HCT116 (cell line): Measurements from ENCODE around the gene ZNF600. TPM values are rescaled to one million over a fixed set of nuclear protein-coding genes. Genes with fewer than 3 reads are reported as not detected.

Experiments
- ATAC-seq: fragments of 200-7000 bp; cut with Tn5 transposase; 2 replicates; pipeline ENCODE4 v1.9.1; 2020; ENCODE audit warnings: mild to moderate bottlenecking, moderate library complexity
- BruUV-seq: library from RNA; stranded (reverse); fragments of 400-500 nt; replicated peaks from 2 replicates; lab custom pipeline; 2021; lab: Mats Ljungman, UMichigan
- CTCF ChIA-PET: fragments of 300-600 bp; sonication (Branson Sonifier 250); formaldehyde crosslinking; loops from one replicate; lab custom pipeline; 2021; ENCODE audit warnings: antibody characterized with exemption; lab: Charles Lee
- POLR2A ChIA-PET: fragments of 300-600, 350-600 bp; sonication (Branson Sonifier 250); formaldehyde crosslinking; loops from one replicate; lab custom pipeline; 2021; ENCODE audit warnings: antibody characterized with exemption; lab: Charles Lee
- RAD21 ChIA-PET, 2 experiments: fragments of 300-600 bp; sonication (Branson Sonifier 250); formaldehyde crosslinking; loops; one replicate each; lab custom pipeline; 2023; ENCODE audit warnings: low total read pairs in 2 of 2; ENCODE audit not compliant: uncharacterized antibody in 2 of 2, unreplicated experiment in 2 of 2, low non-redundant PET in 1 of 2; lab: Charles Lee
- DNase-seq: peaks from one replicate; pipeline ENCODE4 v3.0.0-alpha.2; 2010; ENCODE audit warnings: low read depth, low spot score
- H2AFZ ChIP-seq: fragments of 200-600 bp; shearing (Covaris generic), sonication (generic); 2 replicates; pipeline ENCODE4 v1.6.1; 2017; ENCODE audit warnings: low read depth, mixed run types, mixed read lengths, antibody characterized with exemption, low read length; ENCODE audit not compliant: poor library complexity, severe bottlenecking
- H3K27ac ChIP-seq: 2 replicates; pipeline ENCODE4 v1.5.1; 2012; ENCODE audit warnings: low read depth, low read length
- H3K27me3 ChIP-seq: fragments of 200-600 bp; sonication (generic); 2 replicates; pipeline ENCODE4 v1.6.1; 2016; ENCODE audit warnings: mixed run types, low read length, mixed read lengths; ENCODE audit not compliant: insufficient read depth
- H3K36me3 ChIP-seq, 2 experiments: fragments of 200-500 bp in 1 of 2; fragments of 200-600 bp in 1 of 2; sonication (Bioruptor generic) in 1 of 2; sonication (generic) in 1 of 2; 2 replicates each; pipeline versions ENCODE4 v1.5.1 to v1.6.1; 2014 to 2016; ENCODE audit warnings: low read length in 2 of 2, inconsistent platforms in 1 of 2, mixed read lengths in 1 of 2, mixed run types in 1 of 2; ENCODE audit not compliant: insufficient read depth in 2 of 2, control insufficient read depth in 1 of 2
- H3K4me1 ChIP-seq, 2 experiments: fragments of 200-600 bp in 1 of 2; sonication (generic) in 1 of 2; 2 replicates each; pipeline versions ENCODE4 v1.5.1 to v1.6.1; 2012 to 2017; ENCODE audit warnings: low read length in 2 of 2, inconsistent platforms in 1 of 2, mild to moderate bottlenecking in 1 of 2, mixed read lengths in 1 of 2, mixed run types in 1 of 2, moderate library complexity in 1 of 2; ENCODE audit not compliant: insufficient read depth in 2 of 2, control insufficient read depth in 1 of 2
- H3K4me2 ChIP-seq: fragments of 200-600 bp; sonication (generic); 2 replicates; pipeline ENCODE4 v1.6.1; 2017; ENCODE audit warnings: mixed run types, low read length, mixed read lengths
- H3K4me3 ChIP-seq, 2 experiments: fragments of 200-600 bp in 1 of 2; sonication (generic) in 1 of 2; replicated peaks in 1 of 2; 2 replicates each; pipeline ENCODE4 v1.5.1; 2011 to 2016; ENCODE audit warnings: low read length in 2 of 2, control low read depth in 1 of 2, low read depth in 1 of 2, mild to moderate bottlenecking in 1 of 2, mixed read lengths in 1 of 2, mixed run types in 1 of 2
- H3K79me2 ChIP-seq: fragments of 200-600 bp; sonication (generic); 2 replicates; pipeline ENCODE4 v1.6.1; 2017; ENCODE audit warnings: mild to moderate bottlenecking, mixed run types, low read length, moderate library complexity, mixed read lengths; ENCODE audit not compliant: insufficient read depth
- H3K9ac ChIP-seq: fragments of 200-600 bp; sonication (generic); 2 replicates; pipeline ENCODE4 v1.6.1; 2016; ENCODE audit warnings: low read length, mixed read lengths
- H3K9me2 ChIP-seq: fragments of 200-600 bp; sonication (generic), shearing (Covaris generic); 2 replicates; pipeline ENCODE4 v1.6.1; 2017; ENCODE audit warnings: mixed run types, mild to moderate bottlenecking, moderate library complexity; ENCODE audit not compliant: insufficient read depth
- H3K9me3 ChIP-seq, 2 experiments: fragments of 200-500 bp in 1 of 2; fragments of 200-600 bp in 1 of 2; sonication (Bioruptor generic) in 1 of 2; sonication (generic) in 1 of 2; 2 replicates each; pipeline ENCODE4 v1.6.1; 2014 to 2017; ENCODE audit warnings: low read length in 2 of 2, mixed read lengths in 2 of 2, inconsistent platforms in 1 of 2, low read depth in 1 of 2, mild to moderate bottlenecking in 1 of 2, mixed run types in 1 of 2, moderate library complexity in 1 of 2; ENCODE audit not compliant: control insufficient read depth in 1 of 2, insufficient read depth in 1 of 2
- H4K20me1 ChIP-seq: fragments of 200-600 bp; sonication (generic), shearing (Covaris generic); 2 replicates; pipeline ENCODE4 v1.6.1; 2017; ENCODE audit warnings: mixed run types, mild to moderate bottlenecking, moderate library complexity; ENCODE audit not compliant: insufficient read depth
- CEBPB ChIP-seq: IDR thresholded peaks from 2 replicates; pipeline ENCODE4 v1.6.1; 2012; ENCODE audit warnings: low read depth
- EGR1 ChIP-seq: IDR thresholded peaks from 2 replicates; pipeline ENCODE4 v1.6.1; 2012; ENCODE audit warnings: low read depth
- ELF1 ChIP-seq: IDR thresholded peaks from 2 replicates; pipeline ENCODE4 v1.6.1; 2012; ENCODE audit warnings: low read depth, borderline replicate concordance
- FOSL1 ChIP-seq: IDR thresholded peaks from 2 replicates; pipeline ENCODE4 v1.6.1; 2012; ENCODE audit warnings: low read depth
- JUND ChIP-seq: IDR thresholded peaks from 2 replicates; pipeline ENCODE4 v1.6.1; 2012
- POLR2A ChIP-seq: IDR thresholded peaks from 2 replicates; pipeline ENCODE4 v1.7.0; 2011; ENCODE audit warnings: borderline replicate concordance; ENCODE audit not compliant: insufficient read depth, insufficient read length; ENCODE audit errors: extremely low read depth
- POLR2AphosphoS5 ChIP-seq: IDR thresholded peaks from 2 replicates; pipeline ENCODE4 v1.6.1; 2011; ENCODE audit warnings: mild to moderate bottlenecking, low read depth, low read length, moderate library complexity
- RAD21 ChIP-seq: IDR thresholded peaks from 2 replicates; pipeline ENCODE4 v1.6.1; 2012; ENCODE audit warnings: low read depth, mild to moderate bottlenecking
- SRF ChIP-seq: IDR thresholded peaks from 2 replicates; pipeline ENCODE4 v1.6.1; 2012; ENCODE audit warnings: low read depth
- TCF7L2 ChIP-seq: IDR thresholded peaks from 2 replicates; pipeline ENCODE4 v1.7.0; 2011; ENCODE audit warnings: borderline replicate concordance, inconsistent platforms; ENCODE audit not compliant: insufficient read depth, insufficient read length; ENCODE audit errors: extremely low read depth
- YY1 ChIP-seq: IDR thresholded peaks from 2 replicates; pipeline ENCODE4 v1.6.1; 2011; ENCODE audit warnings: low read length, low read depth, moderate library complexity, mild to moderate bottlenecking; ENCODE audit not compliant: insufficient replicate concordance; ENCODE audit errors: extremely low read depth
- ZFX ChIP-seq: fragments of 450-650 bp; IDR thresholded peaks from 2 replicates; pipeline ENCODE4 v1.6.1; 2017
- intact Hi-C: fragments of 100-400 bp; cut with micrococcal nuclease; formaldehyde crosslinking; loops from 2 replicates; pipeline ENCODE4 v1.10.0; 2022
- total RNA-seq: library from RNA; stranded (reverse); gene quantifications from one replicate; pipeline ENCODE4 v1.2.1, GENCODE V29; 2021; ENCODE audit not compliant: unreplicated experiment
- TF ChIP-seq, protein P1 (sequence below): IDR thresholded peaks from 2 replicates; pipeline ENCODE4 v1.6.1; 2011; ENCODE audit warnings: mild to moderate bottlenecking, low read length, moderate library complexity; ENCODE audit not compliant: insufficient replicate concordance; ENCODE audit errors: extremely low read depth
- TF ChIP-seq, protein P2 (sequence below): IDR thresholded peaks from 2 replicates; pipeline ENCODE4 v1.6.1; 2012; ENCODE audit warnings: low read depth
- TF ChIP-seq, protein P3 (sequence below), 3 experiments: fragments of 200-600 bp in 1 of 3; sonication (generic) in 1 of 3; IDR thresholded peaks in 2 of 3; conservative IDR thresholded peaks in 1 of 3; 2 replicates each; pipeline ENCODE4 v1.5.1; 2012 to 2017; ENCODE audit warnings: low read depth in 2 of 3, low read length in 2 of 3, antibody characterized with exemption in 1 of 3, borderline replicate concordance in 1 of 3, control low read depth in 1 of 3, mild to moderate bottlenecking in 1 of 3, mixed read lengths in 1 of 3, mixed run types in 1 of 3, moderate library complexity in 1 of 3; ENCODE audit not compliant: insufficient read depth in 1 of 3

The ZNF600 gene
- total RNA-seq, 1 experiment from 2014 or later = 12.7 TPM

DNA sequence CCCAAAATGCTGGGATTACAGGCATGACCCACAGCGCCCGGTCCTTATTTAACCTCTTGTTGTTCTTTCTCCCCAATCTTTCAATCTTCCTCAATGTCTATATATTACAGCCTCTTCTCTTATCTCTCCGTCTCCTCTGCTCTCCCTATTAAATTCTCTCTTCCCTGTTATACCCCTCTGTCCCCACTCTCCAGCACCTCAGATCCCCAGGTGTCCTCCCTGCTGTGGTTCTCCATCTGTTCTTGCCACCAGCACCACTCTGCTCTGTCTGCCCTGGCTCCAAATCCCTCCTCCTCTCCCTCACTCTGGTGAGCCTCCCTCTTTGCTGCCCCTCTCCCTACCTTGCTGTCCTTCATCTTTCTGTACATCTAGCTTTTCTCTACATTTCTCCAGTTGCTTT lies 1.1 kb downstream of the ZNF600 start:
- ChIA-PET CTCF (no interaction called here), POLR2A (no interaction called here), RAD21 (no interaction called here)
- intact Hi-C loops = no loop called here
- no peak overlapping the region for H2AFZ ChIP-seq
- BruUV-seq = no TSS peak
- no peak for TF ChIP-seq EGR1
- no peak for TF ChIP-seq JUND
- TF ChIP-seq FOSL1 = no peak
- no peak for TF ChIP-seq POLR2A
- TF ChIP-seq SRF = no peak
- TF ChIP-seq POLR2AphosphoS5 = no peak
- no peak for TF ChIP-seq CEBPB
- no peak for TF ChIP-seq YY1
- TF ChIP-seq RAD21 = no peak
- TF ChIP-seq, protein P1, sequence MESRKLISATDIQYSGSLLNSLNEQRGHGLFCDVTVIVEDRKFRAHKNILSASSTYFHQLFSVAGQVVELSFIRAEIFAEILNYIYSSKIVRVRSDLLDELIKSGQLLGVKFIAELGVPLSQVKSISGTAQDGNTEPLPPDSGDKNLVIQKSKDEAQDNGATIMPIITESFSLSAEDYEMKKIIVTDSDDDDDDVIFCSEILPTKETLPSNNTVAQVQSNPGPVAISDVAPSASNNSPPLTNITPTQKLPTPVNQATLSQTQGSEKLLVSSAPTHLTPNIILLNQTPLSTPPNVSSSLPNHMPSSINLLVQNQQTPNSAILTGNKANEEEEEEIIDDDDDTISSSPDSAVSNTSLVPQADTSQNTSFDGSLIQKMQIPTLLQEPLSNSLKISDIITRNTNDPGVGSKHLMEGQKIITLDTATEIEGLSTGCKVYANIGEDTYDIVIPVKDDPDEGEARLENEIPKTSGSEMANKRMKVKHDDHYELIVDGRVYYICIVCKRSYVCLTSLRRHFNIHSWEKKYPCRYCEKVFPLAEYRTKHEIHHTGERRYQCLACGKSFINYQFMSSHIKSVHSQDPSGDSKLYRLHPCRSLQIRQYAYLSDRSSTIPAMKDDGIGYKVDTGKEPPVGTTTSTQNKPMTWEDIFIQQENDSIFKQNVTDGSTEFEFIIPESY = no peak
- no peak for TF ChIP-seq ELF1
- TF ChIP-seq ZFX = no peak
- TF ChIP-seq, protein P2, sequence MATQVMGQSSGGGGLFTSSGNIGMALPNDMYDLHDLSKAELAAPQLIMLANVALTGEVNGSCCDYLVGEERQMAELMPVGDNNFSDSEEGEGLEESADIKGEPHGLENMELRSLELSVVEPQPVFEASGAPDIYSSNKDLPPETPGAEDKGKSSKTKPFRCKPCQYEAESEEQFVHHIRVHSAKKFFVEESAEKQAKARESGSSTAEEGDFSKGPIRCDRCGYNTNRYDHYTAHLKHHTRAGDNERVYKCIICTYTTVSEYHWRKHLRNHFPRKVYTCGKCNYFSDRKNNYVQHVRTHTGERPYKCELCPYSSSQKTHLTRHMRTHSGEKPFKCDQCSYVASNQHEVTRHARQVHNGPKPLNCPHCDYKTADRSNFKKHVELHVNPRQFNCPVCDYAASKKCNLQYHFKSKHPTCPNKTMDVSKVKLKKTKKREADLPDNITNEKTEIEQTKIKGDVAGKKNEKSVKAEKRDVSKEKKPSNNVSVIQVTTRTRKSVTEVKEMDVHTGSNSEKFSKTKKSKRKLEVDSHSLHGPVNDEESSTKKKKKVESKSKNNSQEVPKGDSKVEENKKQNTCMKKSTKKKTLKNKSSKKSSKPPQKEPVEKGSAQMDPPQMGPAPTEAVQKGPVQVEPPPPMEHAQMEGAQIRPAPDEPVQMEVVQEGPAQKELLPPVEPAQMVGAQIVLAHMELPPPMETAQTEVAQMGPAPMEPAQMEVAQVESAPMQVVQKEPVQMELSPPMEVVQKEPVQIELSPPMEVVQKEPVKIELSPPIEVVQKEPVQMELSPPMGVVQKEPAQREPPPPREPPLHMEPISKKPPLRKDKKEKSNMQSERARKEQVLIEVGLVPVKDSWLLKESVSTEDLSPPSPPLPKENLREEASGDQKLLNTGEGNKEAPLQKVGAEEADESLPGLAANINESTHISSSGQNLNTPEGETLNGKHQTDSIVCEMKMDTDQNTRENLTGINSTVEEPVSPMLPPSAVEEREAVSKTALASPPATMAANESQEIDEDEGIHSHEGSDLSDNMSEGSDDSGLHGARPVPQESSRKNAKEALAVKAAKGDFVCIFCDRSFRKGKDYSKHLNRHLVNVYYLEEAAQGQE = no peak
- TF ChIP-seq, protein P3, sequence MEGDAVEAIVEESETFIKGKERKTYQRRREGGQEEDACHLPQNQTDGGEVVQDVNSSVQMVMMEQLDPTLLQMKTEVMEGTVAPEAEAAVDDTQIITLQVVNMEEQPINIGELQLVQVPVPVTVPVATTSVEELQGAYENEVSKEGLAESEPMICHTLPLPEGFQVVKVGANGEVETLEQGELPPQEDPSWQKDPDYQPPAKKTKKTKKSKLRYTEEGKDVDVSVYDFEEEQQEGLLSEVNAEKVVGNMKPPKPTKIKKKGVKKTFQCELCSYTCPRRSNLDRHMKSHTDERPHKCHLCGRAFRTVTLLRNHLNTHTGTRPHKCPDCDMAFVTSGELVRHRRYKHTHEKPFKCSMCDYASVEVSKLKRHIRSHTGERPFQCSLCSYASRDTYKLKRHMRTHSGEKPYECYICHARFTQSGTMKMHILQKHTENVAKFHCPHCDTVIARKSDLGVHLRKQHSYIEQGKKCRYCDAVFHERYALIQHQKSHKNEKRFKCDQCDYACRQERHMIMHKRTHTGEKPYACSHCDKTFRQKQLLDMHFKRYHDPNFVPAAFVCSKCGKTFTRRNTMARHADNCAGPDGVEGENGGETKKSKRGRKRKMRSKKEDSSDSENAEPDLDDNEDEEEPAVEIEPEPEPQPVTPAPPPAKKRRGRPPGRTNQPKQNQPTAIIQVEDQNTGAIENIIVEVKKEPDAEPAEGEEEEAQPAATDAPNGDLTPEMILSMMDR (IDR thresholded peaks at IDR 0.05 in 2 of 3, conservative IDR thresholded peaks at IDR 0.05 in 1 of 3; ENCODE audit: borderline replicate concordance in 1 of 3, insufficient read depth in 1 of 3, low read depth in 2 of 3, low read length in 2 of 3) = no peak
- no peak for TF ChIP-seq TCF7L2
- TF ChIP-seq, all 23 proteins: peak for 0
- Histone ChIP-seq H3K36me3 (0 out of 4 replicates have a peak, but pooled peaks cover 0 to 4% of the 10 kb centered on the region in 2 experiments), H4K20me1 (no peaks in the 10 kb centered on the region), H3K9ac (peak overlapping the region; percentile 70), H3K9me3 (0 out of 4 replicates have a peak, but pooled peaks cover 0 to 3% of the 10 kb centered on the region in 2 experiments), H3K9me2 (no peaks in the 10 kb centered on the region), H3K4me1 (peaks cover 0 to 10% of the 10 kb centered on the region in 2 experiments; a peak in 3 of 4 replicates), H3K27me3 (no peaks in the 10 kb centered on the region), H3K79me2 (peaks cover 6% of the 10 kb centered on the region; the same call in 1 of the 2 replicates), H3K4me2 (peak overlapping the region; percentile 82), H3K27ac (no peak overlapping the region), H3K4me3 (peak overlapping the region; percentile 74 to 76)
- no peak for DNase-seq
- no peak for ATAC-seq
